HG03097 (cell line): ENCODE measurements around the gene STEAP1.
"Not testable (repeated sequence)": the region's sequence is repeated elsewhere in the genome, so short reads cannot be mapped to it uniquely, and the experiment has no call there.

Source experiments
- ATAC-seq: cut with Tn5 transposase; IDR thresholded peaks from one replicate; pipeline ENCODE4 v1.9.1; 2021; ENCODE audit not compliant: unreplicated experiment, low FRiP score

Gene STEAP1

DNA sequence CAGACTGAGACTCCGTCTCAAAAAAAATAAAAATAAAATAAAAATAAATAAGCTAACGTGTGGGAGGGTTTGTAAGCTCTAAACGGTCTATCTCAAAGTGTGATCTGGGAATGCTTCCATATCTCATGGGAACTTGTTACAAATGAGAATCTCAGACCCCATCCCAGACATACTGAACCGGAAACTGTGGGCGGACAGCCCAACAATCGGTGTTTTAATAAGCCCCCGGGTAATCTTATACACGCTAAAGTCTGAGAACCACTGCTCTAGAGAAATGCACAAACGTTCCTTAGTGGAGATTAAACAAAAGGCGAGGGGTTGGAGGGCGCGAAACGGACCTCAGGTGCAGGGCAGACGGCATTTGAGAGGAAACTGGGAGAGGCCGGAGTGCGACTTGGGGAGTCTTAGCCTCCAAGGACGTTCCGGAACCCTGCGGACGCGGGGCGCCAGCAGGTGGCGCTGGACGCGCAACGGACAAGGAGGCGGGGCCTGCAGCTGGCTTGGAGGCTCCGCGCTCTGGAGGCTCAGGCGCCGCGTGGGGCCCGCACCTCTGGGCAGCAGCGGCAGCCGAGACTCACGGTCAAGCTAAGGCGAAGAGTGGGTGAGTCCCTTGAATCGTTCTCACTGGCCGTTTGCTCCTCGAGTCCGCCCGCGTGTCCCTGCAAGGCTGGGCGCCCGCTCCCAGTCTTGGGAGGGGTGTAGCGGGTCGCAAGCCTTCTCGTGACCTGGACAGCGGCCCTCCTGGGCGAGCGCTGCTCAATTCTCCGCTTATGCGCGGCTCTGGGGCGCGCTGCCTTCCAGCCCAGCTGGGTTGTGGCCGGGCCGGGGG, at the start of gene STEAP1:
Gene STEAP1 (plus strand): TSS at position 527 of the 829 bp plus-strand sequence. CDS start 5,320 bp downstream, outside the sequence.
- ATAC-seq, result peak; percentile 98

DNA sequence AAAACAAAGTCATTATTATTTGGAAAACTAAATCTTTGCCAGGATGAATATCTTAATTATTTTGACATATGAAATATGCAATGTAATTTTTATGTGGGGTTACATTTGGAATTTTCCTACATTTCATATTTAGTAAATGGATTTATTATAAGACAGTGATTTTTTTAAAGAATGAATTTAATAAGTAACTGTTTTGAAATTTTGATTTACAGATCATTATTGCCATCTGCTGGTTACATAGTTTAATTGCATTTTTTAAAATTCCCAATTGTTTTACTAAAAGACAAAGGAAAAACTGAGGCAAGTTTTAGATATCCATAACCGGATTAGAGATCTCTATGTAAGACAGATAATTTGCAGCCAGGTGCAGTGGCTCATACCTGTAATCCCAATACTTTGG, 39.3 kb upstream of the STEAP1 start:
- not testable (repeated sequence) for ATAC-seq

DNA sequence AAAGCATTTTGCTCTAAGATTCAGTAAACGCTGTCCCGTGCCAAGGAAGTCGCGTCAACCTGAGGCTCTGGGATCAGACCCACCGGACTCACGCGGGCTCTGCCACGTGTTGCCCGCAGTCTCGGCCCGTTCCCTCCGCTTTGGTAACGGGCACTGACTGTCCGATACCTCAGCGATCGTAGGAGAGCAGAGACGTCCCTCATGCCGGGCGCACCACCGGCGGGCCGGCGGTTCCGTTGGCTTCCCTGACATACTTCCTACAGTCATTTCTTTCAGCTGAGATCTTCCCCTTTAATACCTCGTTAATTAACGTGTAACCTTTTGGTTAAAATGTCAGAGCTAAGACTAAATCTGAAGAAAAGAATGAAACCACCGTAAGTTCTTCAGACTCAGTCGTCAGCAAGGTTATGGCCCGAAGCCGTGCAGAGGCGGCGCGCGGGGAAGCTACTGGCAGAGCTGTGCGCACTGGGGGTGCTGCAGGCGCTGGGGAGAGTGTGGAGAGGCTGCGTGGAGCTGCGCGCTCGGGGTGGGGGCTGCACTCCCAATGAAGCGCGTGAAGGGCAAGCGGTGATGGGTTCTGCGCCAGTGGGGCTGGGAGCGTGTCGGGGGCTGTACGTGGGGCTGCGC, 35.6 kb upstream of the STEAP1 start:
- not testable (repeated sequence) for ATAC-seq

DNA sequence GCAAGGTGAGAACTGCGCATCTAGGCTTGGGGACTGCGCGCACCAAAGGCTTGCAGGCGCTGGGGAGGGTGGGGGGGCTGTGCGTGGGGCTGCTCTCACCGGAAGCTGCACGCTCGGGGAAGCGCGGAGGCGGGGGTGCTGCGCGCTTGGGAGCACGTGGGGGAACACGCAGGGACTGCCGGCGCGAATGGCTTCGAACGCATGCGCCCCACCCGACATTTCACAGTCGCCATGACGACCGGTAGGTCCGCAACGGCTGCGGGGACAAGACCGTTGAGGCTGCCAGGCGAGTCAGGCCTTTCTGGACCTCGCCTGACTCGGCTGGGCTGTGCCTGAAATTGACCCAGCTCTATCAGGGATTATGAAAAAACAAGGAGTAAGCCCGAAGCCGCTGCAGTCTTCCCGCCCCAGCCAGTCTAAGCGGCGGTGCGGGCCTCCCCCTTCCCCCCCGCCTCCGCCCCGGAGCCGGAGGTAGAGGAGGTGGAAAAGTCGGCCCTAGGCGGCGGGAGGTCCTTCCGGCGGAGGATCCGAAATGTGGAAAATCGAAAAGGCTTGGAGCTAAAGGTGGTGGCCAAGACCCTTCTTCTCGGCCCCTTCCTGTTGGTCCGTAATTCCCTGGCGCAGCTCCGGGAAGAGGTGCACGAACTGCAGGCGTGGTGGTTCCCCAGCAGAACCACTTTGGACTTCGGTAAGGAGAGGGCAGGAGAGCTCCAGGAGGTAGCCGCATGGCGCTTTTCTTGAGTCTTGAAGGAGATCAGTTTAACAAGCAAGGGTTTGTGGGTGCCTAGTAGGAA, 34.9 kb upstream of the STEAP1 start:
- no peak for ATAC-seq

DNA sequence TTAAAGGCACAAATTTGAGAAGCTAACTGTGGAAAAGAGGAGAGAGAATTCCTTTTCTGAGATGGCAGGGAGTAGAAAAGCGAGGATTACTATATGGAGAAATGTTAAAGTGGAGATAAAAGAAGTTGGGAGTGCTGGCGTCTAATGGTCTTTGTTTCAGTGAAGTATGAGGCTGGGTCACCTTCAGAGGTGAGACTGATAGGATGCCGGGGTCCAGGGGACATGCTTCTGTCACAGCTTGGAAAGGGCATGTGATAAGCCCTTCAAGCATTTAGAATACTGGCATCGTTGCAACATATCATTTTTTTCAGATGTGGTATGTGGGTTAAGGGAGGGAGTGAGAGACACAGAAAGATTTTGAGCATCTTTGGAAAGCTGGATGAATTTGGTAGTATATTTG, 34.1 kb upstream of the STEAP1 start:
- ATAC-seq, result not testable (repeated sequence)

DNA sequence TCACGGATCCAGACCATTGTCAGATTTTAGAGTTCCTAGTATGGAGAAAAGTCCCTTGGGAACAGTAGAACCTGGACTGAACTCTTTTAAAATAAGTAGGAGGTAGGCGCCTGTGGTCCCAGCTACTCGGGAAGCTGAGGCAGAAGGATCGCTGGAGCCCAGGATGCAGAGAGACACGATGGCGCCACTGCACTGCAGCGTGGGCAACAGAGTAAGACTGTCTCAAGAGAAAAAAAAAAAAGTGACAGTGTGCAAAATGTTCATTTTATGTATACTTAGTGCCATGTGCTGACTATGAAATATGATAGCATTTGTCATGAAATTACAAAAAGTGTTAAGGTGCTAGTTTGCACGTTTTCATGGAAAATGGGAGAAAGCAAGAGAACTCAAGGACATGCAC, 22.5 kb upstream of the STEAP1 start:
- ATAC-seq, result not testable (repeated sequence)

DNA sequence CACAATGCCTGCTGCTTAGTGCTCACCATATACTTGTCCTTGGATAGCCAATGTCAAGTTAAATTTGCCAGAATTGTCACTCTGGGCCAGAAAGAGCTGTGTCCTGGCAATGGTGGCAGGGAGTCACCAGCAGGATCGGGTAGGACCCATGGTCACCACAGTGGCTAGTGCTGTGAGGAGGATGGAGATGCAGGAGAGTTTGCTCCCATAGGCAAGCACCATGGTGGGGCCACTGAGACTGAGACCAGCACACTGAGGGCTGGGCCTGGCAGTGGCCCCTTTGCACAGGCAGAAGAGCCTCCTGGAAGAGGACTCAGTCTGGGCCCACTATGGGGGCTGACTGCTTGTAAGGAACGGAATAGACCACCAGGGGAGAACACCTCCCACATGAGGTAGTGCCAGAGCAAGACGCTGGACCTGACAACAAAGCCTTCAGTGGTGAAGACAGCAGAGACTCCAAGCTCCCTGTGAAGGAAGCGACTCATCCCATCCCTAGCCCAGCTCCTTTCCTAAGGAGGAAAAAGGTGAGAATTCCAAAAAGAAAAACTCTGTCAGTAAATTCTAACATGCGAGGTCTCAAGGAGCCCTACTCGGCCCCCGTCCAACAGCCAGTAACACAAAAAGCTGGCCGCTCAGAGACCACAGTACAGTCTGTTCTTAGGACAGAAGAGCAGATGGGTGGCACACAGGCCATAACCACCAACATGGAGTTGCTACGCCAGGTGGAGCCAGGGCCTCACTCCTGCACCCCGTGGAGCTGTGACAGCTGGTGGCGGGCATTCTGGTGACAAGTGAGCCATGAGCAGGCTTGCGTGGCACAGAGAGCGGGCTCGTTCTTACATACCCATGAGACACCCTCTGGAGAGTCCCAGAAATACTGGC, 6.9 kb upstream of the STEAP1 start:
- ATAC-seq, result not testable (repeated sequence)

DNA sequence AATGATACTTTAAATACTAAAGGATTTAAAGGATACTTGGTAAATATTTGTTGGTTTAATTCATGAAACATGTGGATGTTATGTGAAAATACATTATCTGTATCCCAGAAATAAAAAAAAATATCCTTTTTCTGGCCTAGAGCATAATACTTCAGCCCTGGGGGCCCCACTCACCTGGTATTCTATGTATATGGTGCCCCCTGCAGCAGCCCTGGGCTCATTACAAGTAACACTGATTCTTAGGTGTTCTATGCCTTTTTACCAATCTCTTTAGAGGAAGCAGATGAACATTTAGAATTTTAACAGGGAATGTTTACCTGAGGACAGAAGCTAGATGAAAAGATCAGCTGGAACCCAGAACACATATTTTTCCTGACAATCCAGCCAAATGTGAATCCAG, 4.8 kb upstream of the STEAP1 start:
- not testable (repeated sequence) for ATAC-seq

DNA sequence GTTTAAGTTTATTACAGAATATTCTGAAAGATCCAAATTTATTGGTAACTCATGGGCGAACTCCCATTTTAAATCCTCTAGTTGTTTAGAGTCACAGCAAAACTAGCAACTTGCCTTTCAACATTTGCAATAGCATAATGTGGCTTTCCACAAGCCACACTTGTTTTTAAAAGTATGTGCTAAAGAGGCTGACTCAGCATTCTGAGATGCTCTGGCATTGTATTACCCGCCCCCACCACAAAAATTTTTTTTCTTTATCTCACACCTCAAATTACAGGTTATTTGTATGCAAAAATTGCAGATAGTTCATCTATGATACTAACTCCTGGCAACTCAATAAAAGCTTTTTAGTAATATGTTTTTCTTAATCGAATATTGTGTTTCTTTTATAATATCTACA, 2.4 kb upstream of the STEAP1 start:
- not testable (repeated sequence) for ATAC-seq

DNA sequence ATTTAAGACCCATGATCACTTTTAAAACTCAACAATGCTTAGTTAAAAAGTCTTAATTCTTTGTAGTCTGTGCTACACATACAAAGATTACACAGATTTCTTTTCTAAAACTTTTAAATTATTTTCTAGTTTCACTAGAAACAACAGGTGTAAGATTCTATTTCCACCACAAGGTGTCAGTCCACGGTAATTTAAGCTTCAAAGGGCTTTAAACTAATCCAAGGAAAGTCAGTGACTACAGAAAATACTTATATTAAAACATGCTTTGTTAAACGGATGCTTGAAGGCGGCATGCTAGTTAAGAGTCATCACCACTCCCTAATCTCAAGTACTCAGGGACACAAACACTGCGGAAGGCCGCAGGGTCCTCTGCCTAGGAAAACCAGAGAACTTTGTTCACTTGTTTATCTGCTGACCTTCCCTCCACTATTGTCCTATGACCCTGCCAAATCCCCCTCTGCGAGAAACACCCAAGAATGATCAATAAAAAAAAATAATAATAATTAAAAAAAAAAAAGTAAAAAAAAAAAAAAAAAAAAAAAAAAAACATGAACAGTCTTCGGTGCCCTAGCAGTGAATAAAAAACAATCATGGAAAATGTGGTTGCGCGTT, 1.5 kb upstream of the STEAP1 start:
- ATAC-seq, result not testable (repeated sequence)

DNA sequence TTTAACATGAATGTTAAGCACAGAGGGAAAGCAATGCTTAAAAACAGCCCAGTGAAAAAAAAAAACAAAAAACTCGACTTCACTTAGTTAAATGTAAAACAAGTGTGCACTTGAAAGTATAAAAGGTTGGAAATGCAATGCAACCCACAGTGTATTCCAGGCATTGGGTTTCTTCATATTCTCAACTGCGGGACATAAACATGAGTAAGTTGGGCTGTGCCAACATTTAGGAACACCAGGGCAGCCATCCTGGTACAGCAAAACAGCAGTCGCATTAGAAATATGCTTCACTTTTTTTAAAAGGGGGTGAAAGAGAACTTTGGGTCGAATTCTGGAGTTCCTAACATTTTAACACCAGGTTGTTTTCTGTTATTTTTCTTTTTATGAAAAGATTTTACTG, 937 bp downstream of the STEAP1 start:
- no peak for ATAC-seq

DNA sequence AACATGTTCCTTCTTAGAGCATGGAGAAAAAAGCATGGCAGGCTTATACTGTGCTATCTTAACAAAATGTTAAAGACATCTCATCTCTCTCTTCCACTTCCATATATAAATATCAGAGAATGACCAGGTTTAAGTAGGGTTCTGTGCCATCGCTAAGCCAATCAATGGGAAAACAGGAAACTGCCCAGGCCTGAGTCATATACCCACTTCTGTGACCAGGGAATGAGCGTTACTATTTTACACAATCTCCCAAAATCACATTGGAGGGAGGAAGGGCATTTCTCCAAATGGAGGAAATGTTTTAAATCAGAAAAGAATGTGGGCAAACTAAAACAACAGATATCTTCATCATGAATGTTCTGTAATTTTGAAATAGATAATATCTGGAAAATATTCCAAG, 3.1 kb downstream of the STEAP1 start:
- not testable (repeated sequence) for ATAC-seq

DNA sequence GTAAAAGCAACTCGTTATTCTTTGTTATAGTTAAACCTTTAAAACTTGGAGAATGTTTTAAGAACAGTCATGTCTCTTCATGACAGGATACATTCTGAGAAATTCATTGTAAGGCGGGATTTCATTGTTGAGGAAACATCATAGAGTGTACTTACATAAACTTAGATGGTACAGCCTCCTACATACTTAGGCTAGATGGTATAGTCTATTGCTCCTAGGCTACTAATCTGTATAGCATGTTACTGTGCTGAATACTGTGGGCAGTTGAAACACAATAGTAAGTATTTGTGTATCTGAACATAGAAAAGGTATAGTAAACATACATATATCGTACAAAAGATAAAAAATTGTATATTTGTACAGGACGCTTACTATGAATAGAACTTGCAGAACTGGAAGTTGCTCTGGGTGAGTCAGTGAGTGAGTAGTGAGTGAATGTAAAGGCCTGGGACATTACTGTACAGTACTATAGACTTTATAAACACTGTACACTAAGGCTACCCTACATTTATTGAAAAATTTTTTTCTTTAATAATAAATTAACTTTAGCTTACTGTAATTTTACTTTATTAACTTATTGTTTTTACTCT, 3.6 kb downstream of the STEAP1 start:
- ATAC-seq, result not testable (repeated sequence)

DNA sequence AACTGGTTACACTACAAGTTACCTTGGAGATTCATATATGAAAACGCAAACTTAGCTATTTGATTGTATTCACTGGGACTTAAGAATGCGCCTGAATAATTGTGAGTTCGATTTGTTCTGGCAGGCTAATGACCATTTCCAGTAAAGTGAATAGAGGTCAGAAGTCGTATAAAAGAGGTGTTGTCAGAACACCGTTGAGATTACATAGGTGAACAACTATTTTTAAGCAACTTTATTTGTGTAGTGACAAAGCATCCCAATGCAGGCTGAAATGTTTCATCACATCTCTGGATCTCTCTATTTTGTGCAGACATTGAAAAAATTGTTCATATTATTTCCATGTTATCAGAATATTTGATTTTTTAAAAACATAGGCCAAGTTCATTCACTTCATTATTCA, 9.3 kb downstream of the STEAP1 start:
- ATAC-seq, result no peak

DNA sequence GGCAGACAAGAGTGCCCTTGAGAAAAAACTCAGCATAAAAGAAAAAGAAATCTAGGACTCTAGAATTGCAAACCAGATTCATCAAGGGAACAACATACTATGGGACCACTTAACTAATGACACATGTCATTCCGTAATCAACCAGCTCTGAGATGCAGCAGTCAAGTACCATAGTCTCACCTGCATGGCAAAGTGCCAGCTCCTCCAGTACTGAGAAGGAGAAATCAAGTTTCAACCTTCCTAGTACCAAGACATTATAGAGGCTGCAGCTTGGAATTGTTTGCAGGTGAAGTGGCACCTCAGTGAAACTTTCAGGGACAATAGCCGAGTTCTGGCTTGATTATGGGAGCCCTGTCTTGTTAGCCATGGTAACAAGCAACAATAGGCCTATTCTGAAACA, 11.5 kb downstream of the STEAP1 start:
- no peak for ATAC-seq

DNA sequence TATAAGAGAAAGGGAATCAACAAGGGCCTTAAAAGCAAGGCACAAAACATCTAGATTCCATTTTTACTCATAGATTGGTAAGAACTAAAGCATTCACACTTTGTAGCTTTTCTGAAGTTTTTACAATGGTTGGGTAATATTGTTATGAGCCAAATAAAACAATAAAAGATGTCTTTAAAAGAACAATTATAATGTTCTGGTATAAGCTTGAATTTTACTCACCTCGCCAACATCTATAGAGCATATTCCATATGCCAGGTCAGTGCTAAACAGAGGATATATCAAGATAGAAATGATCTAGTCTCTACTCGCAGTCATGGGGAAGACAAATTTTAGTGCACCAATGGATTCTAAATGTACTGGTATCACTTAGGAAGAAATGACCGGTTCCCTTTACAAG, 11.9 kb downstream of the STEAP1 start:
- ATAC-seq, result no peak

DNA sequence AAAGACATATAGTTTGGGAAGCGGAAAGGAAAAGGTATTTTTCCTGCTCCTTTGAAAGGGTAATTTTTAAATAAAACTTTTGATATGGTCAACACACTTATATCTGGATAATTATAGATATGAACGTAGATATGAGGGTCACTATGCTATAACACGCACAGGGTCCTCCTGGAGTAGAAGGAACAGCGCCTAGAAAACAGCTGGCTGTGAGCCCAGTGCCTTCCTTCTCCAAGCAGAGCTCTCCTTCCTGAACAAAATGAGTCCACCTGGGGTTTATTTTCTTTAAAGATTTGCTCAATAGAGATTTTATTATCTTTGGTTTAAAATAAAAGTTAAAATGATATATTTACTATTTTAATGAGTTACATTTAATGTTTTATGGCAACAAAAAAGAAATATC, 13.1 kb downstream of the STEAP1 start:
- ATAC-seq, result no peak

DNA sequence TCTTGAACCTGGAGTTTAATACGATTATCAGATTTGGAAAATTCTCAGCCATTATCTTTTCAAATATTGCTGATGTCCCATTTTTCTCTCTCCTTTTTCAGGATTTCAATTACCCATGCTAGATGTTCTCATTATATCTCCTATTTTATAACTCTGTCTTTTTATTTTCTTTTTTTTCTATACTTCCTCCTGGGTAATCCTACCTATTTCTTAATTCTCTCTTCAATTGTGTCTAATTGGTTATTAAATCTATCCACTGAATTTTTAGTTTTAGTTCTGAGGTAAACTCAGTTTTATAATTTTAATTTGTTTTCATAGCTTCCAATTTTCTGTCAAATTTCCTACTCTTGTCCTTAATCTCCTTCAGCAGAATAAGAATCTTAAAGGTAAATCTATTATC, 15.6 kb downstream of the STEAP1 start:
- no peak for ATAC-seq

DNA sequence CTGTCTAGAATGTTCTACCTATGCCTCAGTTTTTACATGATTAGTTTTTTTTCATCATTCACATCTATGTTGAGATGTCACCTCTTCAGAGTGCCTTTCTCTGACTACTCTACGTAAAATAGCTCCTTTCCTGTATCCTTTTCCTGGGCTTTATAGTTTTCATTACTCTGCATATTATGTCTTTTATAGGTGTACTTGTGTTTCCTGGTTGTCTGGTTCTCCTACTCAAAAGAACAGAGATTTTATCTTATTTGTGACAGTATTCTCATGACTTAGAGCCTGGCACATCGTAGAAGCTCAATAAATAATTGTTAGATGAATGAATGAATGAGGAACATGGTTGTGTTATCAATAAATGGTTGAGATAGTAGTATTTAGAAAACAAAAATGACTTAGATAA, 17.9 kb downstream of the STEAP1 start:
- ATAC-seq, result no peak

DNA sequence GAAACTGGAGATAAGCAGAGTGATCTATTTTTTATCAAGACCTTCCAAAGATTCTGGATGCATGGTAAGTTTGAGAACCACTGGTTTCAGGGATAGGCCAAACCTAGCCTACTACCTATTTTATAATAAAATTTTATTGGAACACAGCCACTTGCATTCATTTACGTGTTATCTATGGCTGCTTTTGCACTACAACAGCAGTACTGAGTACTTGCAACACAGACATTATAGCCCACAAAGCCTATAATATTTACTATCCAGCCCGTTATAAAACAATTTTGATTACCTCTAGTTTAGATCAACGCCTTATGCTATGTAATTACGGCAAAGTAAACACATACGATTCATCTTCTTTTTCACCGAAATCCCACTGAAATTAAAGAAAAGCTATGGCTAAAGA, 18.4 kb downstream of the STEAP1 start:
- ATAC-seq, result no peak
